Left ventricle myocardium inferior (tissue), 1 donor: ENCODE results near the gene PSMD8. TPM values are rescaled to one million over a fixed set of nuclear protein-coding genes. Genes with fewer than 3 reads are reported as not detected.
"Not testable (repeated sequence)": the region's sequence is repeated elsewhere in the genome, so short reads cannot be mapped to it uniquely, and the experiment has no call there.

ENCODE experiments used
- DNase-seq: peaks from one replicate; pipeline ENCODE4 v3.0.0-alpha.2; 2020
- H3K27ac ChIP-seq: fragments of 200-600 bp; replicated peaks from 2 replicates; pipeline ENCODE4 v1.8.0; 2021
- H3K27me3 ChIP-seq: fragments of 200-600 bp; 2 replicates; pipeline ENCODE4 v1.8.0; 2021; ENCODE audit warnings: low read depth
- H3K36me3 ChIP-seq: fragments of 200-600 bp; 2 replicates; pipeline ENCODE4 v1.8.0; 2021
- H3K4me1 ChIP-seq: fragments of 200-600 bp; 2 replicates; pipeline ENCODE4 v1.8.0; 2021
- H3K4me3 ChIP-seq: fragments of 200-600 bp; 2 replicates; pipeline ENCODE4 v1.8.0; 2021; ENCODE audit warnings: mild to moderate bottlenecking, moderate library complexity
- H3K9me3 ChIP-seq: fragments of 200-600 bp; replicated peaks from 2 replicates; pipeline ENCODE4 v1.8.0; 2021
- CTCF ChIP-seq: fragments of 200-600 bp; IDR thresholded peaks from 2 replicates; pipeline ENCODE4 v1.8.0; 2021; ENCODE audit warnings: antibody characterized with exemption, mild to moderate bottlenecking, borderline replicate concordance
- intact Hi-C: fragments of 100-400 bp; cut with micrococcal nuclease; formaldehyde crosslinking; loops from one replicate; pipeline ENCODE4 v1.11.0; 2022
- total RNA-seq: library from RNA; stranded (reverse); fragmentation: NEBNext Ultra II Directional; extraction: Animal tissue kit (Norgen Biotek cat#: 25700); gene quantifications from one replicate; pipeline ENCODE4 v1.2.1, GENCODE V29; 2021
- donor health status: DM: no; HTN: yes; CAD: no; lungs with severe emphysema.

Gene PSMD8
- total RNA-seq, 1 donor from 2014 or later: 349 TPM

GRCh38 chr19:38411041-38411712 is 36.8 kb downstream of the PSMD8 start:
- no peak overlapping the region for H3K27ac ChIP-seq
- no peaks in the 10 kb centered on the region for H3K4me1 ChIP-seq
- intact Hi-C loops: no loop called here
- peaks cover 12% of the 10 kb centered on the region for H3K27me3 ChIP-seq
- DNase-seq: no peak
- no peaks in the 10 kb centered on the region for H3K9me3 ChIP-seq
- peaks cover 19% of the 10 kb centered on the region for H3K36me3 ChIP-seq
- H3K4me3 ChIP-seq: no peak overlapping the region
- no peak for TF ChIP-seq CTCF

- H3K27ac ChIP-seq, H3K4me1 ChIP-seq, intact Hi-C loops, H3K4me3 ChIP-seq, H3K9me3 ChIP-seq, DNase-seq: not testable (repeated sequence)
- Histone ChIP-seq H3K27me3 (peaks cover 12% of the 10 kb centered on the region), H3K36me3 (peaks cover 11% of the 10 kb centered on the region)
These were observed 37.5 kb downstream of the PSMD8 start for GRCh38 chr19:38411898-38412297.

DNA sequence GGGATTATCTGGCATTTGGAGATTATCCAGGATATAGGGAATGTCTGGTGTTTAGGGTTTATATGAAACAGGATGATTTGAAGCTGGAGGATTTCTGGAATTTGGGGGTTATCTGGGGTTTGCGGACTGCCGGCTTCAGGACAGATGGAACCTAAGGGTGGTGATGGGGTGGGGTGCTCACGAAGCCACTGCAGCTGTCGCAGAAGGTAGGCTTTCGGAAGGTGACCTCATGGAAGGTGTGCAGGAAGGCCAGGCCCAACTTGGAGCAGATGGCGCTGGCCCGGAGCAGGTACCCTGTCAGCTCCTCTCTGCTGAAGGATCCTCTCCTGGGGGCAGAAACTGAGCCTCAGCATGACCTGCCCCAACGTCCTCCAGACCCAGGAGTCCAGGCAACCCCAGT is 38.1 kb downstream of the PSMD8 start:
- Histone ChIP-seq H3K27ac (no peak overlapping the region), H3K4me3 (no peak overlapping the region), H3K27me3 (peaks cover 17% of the 10 kb centered on the region), H3K4me1 (peaks cover 1% of the 10 kb centered on the region), H3K36me3 (peaks cover 7% of the 10 kb centered on the region), H3K9me3 (no peaks in the 10 kb centered on the region)
- TF ChIP-seq CTCF: no peak
- DNase-seq: no peak
- intact Hi-C loops: no loop called here

GRCh38 chr19:38412961-38413360 is 38.6 kb downstream of the PSMD8 start:
- peaks cover 4% of the 10 kb centered on the region for H3K36me3 ChIP-seq
- H3K9me3 ChIP-seq: no peaks in the 10 kb centered on the region
- intact Hi-C loops: no loop called here
- no peak for TF ChIP-seq CTCF
- H3K4me3 ChIP-seq: no peak overlapping the region
- H3K27ac ChIP-seq: no peak overlapping the region
- peaks cover 6% of the 10 kb centered on the region for H3K4me1 ChIP-seq
- peaks cover 20% of the 10 kb centered on the region for H3K27me3 ChIP-seq
- no peak for DNase-seq

DNA sequence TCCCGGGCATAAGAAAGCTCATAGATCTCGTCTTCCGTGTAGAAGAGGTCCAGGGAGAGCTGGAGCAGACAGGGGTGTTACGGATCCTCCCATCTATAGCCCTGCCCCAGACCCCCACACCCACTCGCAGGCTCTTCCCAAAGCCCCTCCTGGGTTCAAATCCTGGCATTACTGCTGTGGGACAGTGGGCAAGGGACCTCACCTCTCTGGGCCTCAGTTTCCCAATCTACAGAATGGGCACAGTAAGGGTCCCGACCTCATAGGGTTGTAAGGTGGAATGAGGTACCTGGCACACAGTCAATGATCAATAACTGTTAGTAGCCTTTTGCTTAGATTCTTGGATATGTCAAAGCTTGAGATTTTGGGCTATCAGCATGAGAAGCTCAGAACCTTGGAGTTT is 39.0 kb downstream of the PSMD8 start:
- no peak for DNase-seq
- no peaks in the 10 kb centered on the region for H3K9me3 ChIP-seq
- intact Hi-C loops: no loop called here
- H3K36me3 ChIP-seq: no peaks in the 10 kb centered on the region
- no peak for TF ChIP-seq CTCF
- peaks cover 24% of the 10 kb centered on the region for H3K27me3 ChIP-seq
- no peak overlapping the region for H3K4me3 ChIP-seq
- H3K27ac ChIP-seq: no peak overlapping the region
- peaks cover 10% of the 10 kb centered on the region for H3K4me1 ChIP-seq

- peaks cover 12% of the 10 kb centered on the region for H3K4me1 ChIP-seq
- no peaks in the 10 kb centered on the region for H3K36me3 ChIP-seq
These were observed 42.8 kb downstream of the PSMD8 start for GRCh38 chr19:38417146-38417543.

More at GRCh38 chr19:38417146-38417543, 42.8 kb downstream of the PSMD8 start:
- H3K9me3 ChIP-seq: no peaks in the 10 kb centered on the region
- TF ChIP-seq CTCF: no peak
- H3K27me3 ChIP-seq: peaks cover 60% of the 10 kb centered on the region
- intact Hi-C loops: no loop called here
- no peak overlapping the region for H3K4me3 ChIP-seq
- no peak for DNase-seq
- no peak overlapping the region for H3K27ac ChIP-seq
